ENCODE results near the gene TMEM39A. TPM values are rescaled to one million over a fixed set of nuclear protein-coding genes. Genes with fewer than 3 reads are reported as not detected.

The TMEM39A gene
- total and polyA plus RNA-seq, 8 donors = 4.7 to 59.7 (median 27.6) TPM

GRCh38 chr3:119481079-119481478, 17.7 kb upstream of the TMEM39A start:
- Histone ChIP-seq H3K27me3 (no peaks in the 10 kb centered on the region), H3K27ac (no peak overlapping the region), H3K4me3 (no peak overlapping the region), H3K9me3 (no peaks in the 10 kb centered on the region), H3K36me3 (peaks cover 16 to 90% (median 85%) of the 10 kb centered on the region in 4 donors), H3K4me1 (no peaks in the 10 kb centered on the region)
- DNase-seq = no peak
- 86 to 98% (median 96%) methylated on average over 2 of the region's 2 CpGs for WGBS, 5 donors
- TF ChIP-seq POLR2AphosphoS5 (IDR thresholded peaks at IDR 0.05) (no peak), POLR2A (IDR thresholded peaks at IDR 0.05) (no peak), EP300 (IDR thresholded peaks at IDR 0.05) (no peak), CTCF (IDR thresholded peaks at IDR 0.05) (no peak)
- intact Hi-C loops (cut with DNase I; ENCODE audit: low total_unique reads) = no loop called here

- H3K27me3 ChIP-seq = no peaks in the 10 kb centered on the region
- H3K4me3 ChIP-seq = no peak overlapping the region
- H3K4me1 ChIP-seq = peaks cover 17 to 30% (median 25%) of the 10 kb centered on the region in 4 donors
- intact Hi-C loops (cut with DNase I; ENCODE audit: low total_unique reads) = no loop called here
- no peak for TF ChIP-seq EP300 (IDR thresholded peaks at IDR 0.05)
- no peak for TF ChIP-seq POLR2AphosphoS5 (IDR thresholded peaks at IDR 0.05)
- no peak for TF ChIP-seq CTCF (IDR thresholded peaks at IDR 0.05)
- no peak for TF ChIP-seq POLR2A (IDR thresholded peaks at IDR 0.05)
- 89 to 98% (median 97%) methylated on average over 6 of the region's 6 CpGs for WGBS, 5 donors
- H3K9me3 ChIP-seq = no peaks in the 10 kb centered on the region
- peaks cover 13 to 47% (median 45%) of the 10 kb centered on the region in 4 donors for H3K36me3 ChIP-seq
- no peak for DNase-seq
- H3K27ac ChIP-seq = no peak overlapping the region
Measured at GRCh38 chr3:119470866-119471265, 7.5 kb upstream of the TMEM39A start.

GRCh38 chr3:119469418-119470189, 6.2 kb upstream of the TMEM39A start:
- H3K9me3 ChIP-seq = no peaks in the 10 kb centered on the region
- intact Hi-C loops (cut with DNase I; ENCODE audit: low total_unique reads) = no loop called here
- H3K4me3 ChIP-seq = peak overlapping the region; percentile 83 to 99 (median 94)
- WGBS, 5 donors = 10 to 16% (median 15%) methylated on average over 16 of the region's 16 CpGs
- H3K27ac ChIP-seq = peak overlapping the region; percentile 76 to 88 (median 78)
- H3K4me1 ChIP-seq = peaks cover 17 to 30% (median 25%) of the 10 kb centered on the region in 4 donors
- peak in 1 of 2 donors; percentile 3 for DNase-seq
- H3K36me3 ChIP-seq = peaks cover 13 to 35% (median 34%) of the 10 kb centered on the region in 4 donors
- H3K27me3 ChIP-seq = no peaks in the 10 kb centered on the region
- no peak for TF ChIP-seq CTCF (IDR thresholded peaks at IDR 0.05)
- no peak for TF ChIP-seq POLR2AphosphoS5 (IDR thresholded peaks at IDR 0.05)
- TF ChIP-seq EP300 (IDR thresholded peaks at IDR 0.05) = no peak
- no peak for TF ChIP-seq POLR2A (IDR thresholded peaks at IDR 0.05)

GRCh38 chr3:119468041-119468440, 4.6 kb upstream of the TMEM39A start:
- intact Hi-C loops (cut with DNase I; ENCODE audit: low total_unique reads) = no loop called here
- Histone ChIP-seq H3K4me3 (peak overlapping the region in 2 of 4 donors; percentile 83 to 99), H3K9me3 (no peaks in the 10 kb centered on the region), H3K27ac (peak overlapping the region in 4 of 5 donors; percentile 78 to 88 (median 82)), H3K4me1 (peaks cover 17 to 37% (median 32%) of the 10 kb centered on the region in 4 donors), H3K36me3 (peaks cover 8 to 23% (median 20%) of the 10 kb centered on the region in 4 donors), H3K27me3 (no peaks in the 10 kb centered on the region)
- WGBS, 5 donors = 77 to 96% (median 91%) methylated on average over 2 of the region's 2 CpGs
- TF ChIP-seq CTCF (IDR thresholded peaks at IDR 0.05) = no peak
- no peak for TF ChIP-seq POLR2A (IDR thresholded peaks at IDR 0.05)
- TF ChIP-seq POLR2AphosphoS5 (IDR thresholded peaks at IDR 0.05) = no peak
- TF ChIP-seq EP300 (IDR thresholded peaks at IDR 0.05) = no peak
- no peak for DNase-seq

All from stomach (tissue), 9 donors.